SH-SY5Y (cell line): Measurements from ENCODE around the gene CCNE1.

ENCODE experiments used
- GATA2 ChIP-seq: IDR thresholded peaks from 2 replicates; pipeline ENCODE4 v1.6.1; 2011; ENCODE audit warnings: mild to moderate bottlenecking, low read depth, low read length
- GATA3 ChIP-seq: IDR thresholded peaks from 2 replicates; pipeline ENCODE4 v1.6.1; 2011; ENCODE audit warnings: low read depth, mild to moderate bottlenecking, low read length, moderate library complexity

DNA sequence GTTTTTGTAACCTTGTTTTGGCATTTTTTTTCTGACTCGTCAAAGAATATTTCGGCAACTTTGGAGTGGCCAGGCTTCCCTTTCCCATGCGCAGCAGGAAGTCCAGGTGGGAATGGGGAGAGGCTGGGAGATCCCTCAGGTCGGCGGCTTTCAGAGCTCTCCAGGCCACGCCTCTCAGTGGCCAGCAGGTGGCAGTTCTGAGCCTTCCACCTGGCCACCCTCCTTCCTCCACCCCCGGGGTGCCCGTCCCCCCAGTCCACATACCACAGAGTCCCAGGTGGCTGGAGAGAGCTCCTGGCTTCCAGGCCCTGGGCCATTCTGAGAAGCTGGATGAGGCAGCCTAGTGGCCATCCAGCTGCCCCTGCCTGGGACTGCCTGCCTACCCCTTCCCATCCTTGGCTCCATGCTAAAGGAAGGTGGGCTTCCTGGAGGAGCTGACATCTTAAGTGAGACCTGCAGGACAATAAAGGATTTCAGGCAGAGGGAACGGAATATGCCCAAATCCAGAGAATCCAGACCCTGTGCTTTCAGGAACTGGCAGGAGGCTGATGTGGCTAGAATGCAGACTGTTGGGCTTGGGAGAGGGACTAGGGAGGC lies 46.3 kb downstream of the CCNE1 start:
- TF ChIP-seq GATA3: no peak
- no peak for TF ChIP-seq GATA2
